HG02885 (cell line): Measurements from ENCODE around the gene LMNTD1.
"Not testable (repeated sequence)": the region's sequence is repeated elsewhere in the genome, so short reads cannot be mapped to it uniquely, and the experiment has no call there.

Experiments used
- ATAC-seq: cut with Tn5 transposase; IDR thresholded peaks from one replicate; pipeline ENCODE4 v1.9.1; 2021; ENCODE audit warnings: mild to moderate bottlenecking; ENCODE audit not compliant: unreplicated experiment, poor library complexity

Gene LMNTD1

GRCh38 chr12:25495331-25496097 is 57.6 kb downstream of the LMNTD1 start:
- ATAC-seq: no peak

- no peak for ATAC-seq
These were observed 58.2 kb downstream of the LMNTD1 start for GRCh38 chr12:25494926-25495325.

GRCh38 chr12:25493682-25494081 is 59.4 kb downstream of the LMNTD1 start:
- ATAC-seq: no peak

DNA sequence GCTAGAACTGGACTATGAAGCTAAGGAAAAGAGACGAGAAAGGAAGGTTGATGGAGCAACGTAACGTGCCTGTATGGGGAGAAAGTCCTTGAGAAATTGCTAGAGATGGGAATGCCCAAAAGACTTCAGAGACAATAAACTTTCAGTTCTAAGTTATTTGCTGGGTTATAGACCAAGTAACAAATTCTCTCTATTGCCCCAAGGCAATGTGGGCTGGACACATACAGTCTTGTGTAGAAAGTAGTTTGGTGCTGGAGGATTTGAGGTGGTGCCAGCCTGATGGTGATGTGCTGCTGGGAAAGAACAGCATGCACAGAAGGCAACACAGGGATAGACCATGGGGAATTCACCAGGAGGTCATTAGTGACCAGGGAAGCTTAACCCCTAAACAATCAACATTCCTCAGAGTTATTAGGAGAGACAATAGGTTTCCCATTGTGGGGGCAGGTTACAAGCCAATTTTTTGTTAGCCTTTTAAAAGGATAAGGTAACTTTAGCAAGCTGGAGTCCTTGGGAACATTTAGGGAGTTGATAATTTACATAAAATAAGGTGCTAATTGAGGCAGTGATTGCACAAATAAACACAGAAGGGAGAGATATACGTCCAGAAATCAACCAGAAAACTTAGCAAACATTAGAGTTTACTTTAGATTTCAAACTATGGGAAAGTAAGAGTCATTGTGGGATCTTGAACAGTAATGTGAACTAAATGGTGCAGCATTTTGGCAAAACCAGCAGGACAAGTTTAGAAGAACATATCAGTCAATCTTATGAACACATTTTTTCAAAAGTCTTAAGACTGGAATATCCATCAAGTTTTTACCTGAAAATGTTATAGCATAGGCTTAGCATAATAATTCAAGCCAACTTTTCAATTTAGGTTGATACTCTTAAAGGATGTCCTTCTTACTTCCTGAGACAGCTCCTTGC is 61.4 kb downstream of the LMNTD1 start:
- no peak for ATAC-seq

GRCh38 chr12:25488956-25489870 is 63.9 kb downstream of the LMNTD1 start:
- not testable (repeated sequence) for ATAC-seq

DNA sequence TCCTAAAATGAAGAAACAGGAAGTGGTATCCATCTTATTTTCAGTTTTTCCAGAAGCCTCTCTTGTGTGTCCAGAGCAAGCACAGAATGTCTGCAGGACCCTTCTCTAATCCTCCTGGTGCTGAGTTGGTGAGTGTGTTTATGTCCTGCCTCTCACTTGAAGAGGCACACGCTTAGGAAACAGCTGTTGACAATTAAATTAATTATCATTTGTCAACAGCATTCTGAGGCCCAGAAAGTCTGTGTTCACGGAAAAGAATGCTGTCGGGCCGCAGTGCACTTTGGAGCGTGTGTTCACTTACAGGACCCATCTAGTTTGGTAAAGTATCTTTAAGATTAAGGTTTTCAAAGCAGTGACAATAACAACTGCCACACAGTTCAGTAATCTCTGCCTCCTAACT is 70.5 kb downstream of the LMNTD1 start:
- ATAC-seq: no peak

DNA sequence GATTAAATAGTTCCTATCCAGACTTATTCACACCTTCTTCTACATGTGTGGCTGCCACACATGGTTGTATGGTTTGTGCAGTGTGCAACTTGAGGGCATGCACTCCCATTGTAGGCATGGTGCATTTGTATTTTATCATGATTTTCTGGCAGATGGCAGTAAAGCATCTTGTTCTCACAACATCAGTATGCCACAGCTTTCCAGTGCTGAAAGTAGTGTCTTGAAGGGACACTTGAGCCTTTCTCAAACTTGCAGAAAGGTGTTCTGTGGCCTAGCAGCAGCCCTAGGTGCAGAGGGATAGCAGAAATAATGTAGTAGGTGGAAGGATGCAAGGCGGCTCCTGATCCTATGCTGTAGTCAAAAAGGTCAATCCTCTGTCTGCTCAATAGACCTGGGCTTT is 72.9 kb downstream of the LMNTD1 start:
- ATAC-seq: no peak

GRCh38 chr12:25477217-25477616 is 75.9 kb downstream of the LMNTD1 start:
- ATAC-seq: no peak

GRCh38 chr12:25472453-25472852 is 80.6 kb downstream of the LMNTD1 start:
- no peak for ATAC-seq

GRCh38 chr12:25469861-25470260 is 83.2 kb downstream of the LMNTD1 start:
- ATAC-seq: no peak

DNA sequence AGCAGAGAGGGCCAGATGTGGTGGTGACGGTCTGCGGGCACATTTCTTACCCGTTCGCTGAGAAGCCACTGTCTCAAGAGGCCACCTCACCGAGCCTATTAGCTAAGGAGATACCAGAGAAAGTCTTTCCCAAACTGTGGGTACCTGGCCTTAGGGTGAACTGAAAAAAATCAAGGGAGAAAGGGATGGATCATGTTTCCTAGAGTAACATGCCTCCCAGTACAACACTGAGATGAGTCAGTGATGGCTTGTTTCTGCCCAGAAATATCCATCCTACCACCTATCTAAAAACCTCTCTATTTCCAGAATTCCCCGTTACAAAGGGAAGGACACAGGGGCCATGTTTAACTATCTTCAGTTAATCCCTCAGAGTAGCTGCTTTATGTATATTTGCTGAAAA is 83.7 kb downstream of the LMNTD1 start:
- ATAC-seq: no peak

DNA sequence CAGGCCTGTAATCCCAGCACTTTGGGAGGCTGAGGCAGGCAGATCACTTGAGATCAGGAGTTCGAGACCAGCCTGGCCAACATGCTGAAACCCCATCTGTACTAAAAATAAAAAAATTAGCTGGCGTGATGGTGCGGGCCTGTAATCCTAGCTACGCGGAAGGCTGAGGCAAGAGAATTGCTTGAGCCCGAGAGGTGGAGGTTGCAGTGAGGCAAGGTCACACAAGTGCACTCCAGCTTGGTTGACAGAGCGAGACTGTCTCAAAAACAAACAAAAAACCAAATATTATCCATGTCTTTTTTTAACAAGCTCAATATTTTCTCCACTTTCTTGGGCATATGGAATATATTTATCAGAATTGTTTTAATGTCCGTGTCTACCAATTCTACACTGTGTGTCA is 89.6 kb downstream of the LMNTD1 start:
- ATAC-seq: no peak

DNA sequence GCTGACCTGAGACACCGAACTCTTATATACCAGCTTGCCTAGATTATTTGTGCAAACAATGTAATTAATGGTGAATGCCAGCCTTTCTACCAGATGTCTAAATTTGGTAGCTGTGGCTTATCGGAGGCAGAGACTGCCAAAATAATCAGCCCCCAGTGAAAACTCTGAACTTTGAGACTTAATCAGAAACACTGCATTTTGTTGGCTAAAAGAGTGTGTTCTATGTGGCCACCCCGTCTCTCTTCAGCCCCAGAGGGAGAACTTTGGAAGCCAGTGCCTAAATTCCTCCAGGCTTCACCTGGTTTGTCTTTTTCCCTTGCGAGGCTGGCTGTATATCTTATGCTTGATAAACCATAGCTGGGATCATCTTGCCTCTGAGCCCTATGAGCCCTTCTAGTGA is 90.1 kb downstream of the LMNTD1 start:
- ATAC-seq: no peak

DNA sequence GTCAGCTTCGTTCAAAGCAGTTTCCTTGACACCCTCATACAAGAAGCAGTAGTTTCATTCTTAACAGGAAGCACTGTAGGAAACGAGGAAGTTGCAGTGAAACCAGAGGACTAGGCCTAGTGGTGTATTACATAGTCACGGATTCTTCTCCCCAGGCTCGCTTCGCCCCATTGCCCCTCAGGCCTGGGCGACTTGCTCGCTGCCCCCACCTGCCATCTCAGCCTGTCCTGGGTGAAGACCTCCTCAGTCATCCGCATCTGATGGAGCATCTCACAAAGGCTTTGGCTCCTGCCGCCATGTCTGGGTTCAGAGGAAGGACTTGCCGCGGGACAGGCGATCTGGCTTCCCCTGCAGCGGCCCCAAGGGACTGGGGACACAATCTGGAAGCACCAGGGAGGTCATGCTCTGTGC is 93.5 kb downstream of the LMNTD1 start:
- peak; percentile 96 for ATAC-seq

DNA sequence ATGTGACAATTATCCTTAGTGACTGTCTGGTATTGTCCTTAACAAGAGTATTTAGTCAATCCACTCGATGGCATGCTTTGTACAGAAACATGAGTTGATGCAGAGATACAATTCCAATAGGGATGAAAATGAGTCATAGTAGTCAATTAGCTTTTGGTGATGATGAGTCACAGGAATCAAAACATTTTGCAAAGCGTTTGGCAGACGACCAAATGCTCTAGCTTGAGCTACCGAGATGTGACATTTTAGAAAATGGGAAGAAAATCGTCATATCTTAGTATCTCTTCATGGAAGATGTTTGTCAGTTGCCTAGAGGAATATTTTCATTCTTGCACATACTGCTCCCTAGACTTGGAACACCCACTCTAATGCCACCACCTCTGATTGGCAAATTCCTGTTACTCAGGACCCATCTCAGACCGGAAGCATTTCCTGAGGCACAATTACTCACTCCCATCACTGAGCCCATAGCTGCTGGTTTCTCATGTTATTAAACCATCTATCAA is 95.0 kb downstream of the LMNTD1 start:
- ATAC-seq: no peak

DNA sequence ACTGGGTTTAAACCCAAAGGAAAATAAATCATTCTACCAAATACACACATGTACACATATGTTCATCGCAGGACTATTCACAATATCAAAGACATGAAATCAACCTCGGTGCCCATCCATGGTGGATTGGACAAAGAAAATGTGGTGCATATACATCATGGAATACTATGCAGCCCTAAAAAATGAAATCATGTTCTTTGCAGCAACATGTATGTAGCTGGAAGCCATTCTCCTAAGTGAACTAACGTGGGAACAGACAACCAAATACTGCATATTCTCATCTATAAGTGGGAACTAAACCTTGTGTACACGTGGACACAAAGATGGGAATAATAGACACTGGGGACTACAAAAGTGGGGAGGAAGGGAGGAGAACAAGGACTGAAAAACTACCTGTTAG is 96.6 kb downstream of the LMNTD1 start:
- ATAC-seq: no peak

- no peak for ATAC-seq
These were observed 97.4 kb downstream of the LMNTD1 start for GRCh38 chr12:25455696-25456095.

GRCh38 chr12:25449007-25449406 is 104.1 kb downstream of the LMNTD1 start:
- no peak for ATAC-seq

- ATAC-seq: no peak
These were observed 106.0 kb downstream of the LMNTD1 start for GRCh38 chr12:25447046-25447445.

GRCh38 chr12:25438638-25439037 is 114.4 kb downstream of the LMNTD1 start:
- no peak for ATAC-seq
